BE2C (cell line): ENCODE measurements around the gene PEX5L.
A peak's percentile ranks its signal among the peaks of the same experiment; 100 is the strongest.

Experiments
- DNase-seq: peaks from one replicate; pipeline ENCODE4 v3.0.0-alpha.2; 2020
- H3K27me3 ChIP-seq: fragments of 250-450 bp; sonication (Bioruptor Pico); 2 replicates; pipeline ENCODE4 v1.5.1; 2020; ENCODE audit warnings: mild to moderate bottlenecking
- H3K36me3 ChIP-seq: fragments of 250-450 bp; sonication (Bioruptor Pico); 2 replicates; pipeline ENCODE4 v1.5.1; 2020; ENCODE audit warnings: mild to moderate bottlenecking
- H3K4me1 ChIP-seq: fragments of 250-450 bp; sonication (Bioruptor Pico); 2 replicates; pipeline ENCODE4 v1.5.1; 2020
- H3K4me3 ChIP-seq: 2 replicates; pipeline ENCODE4 v1.5.1; 2011; ENCODE audit warnings: low read depth, low read length
- H3K9me3 ChIP-seq: fragments of 250-450 bp; sonication (Bioruptor Pico); 2 replicates; pipeline ENCODE4 v1.5.1; 2020
- CTCF ChIP-seq: IDR thresholded peaks from 2 replicates; pipeline ENCODE4 v1.5.1; 2012; ENCODE audit warnings: mild to moderate bottlenecking, low read depth, low read length

The PEX5L gene

GRCh38 chr3:179949869-179950268 lies 86.9 kb downstream of the PEX5L start:
- no peak for DNase-seq
- Histone ChIP-seq H3K36me3 (no peaks in the 10 kb centered on the region), H3K9me3 (no peaks in the 10 kb centered on the region), H3K4me1 (no peaks in the 10 kb centered on the region), H3K27me3 (no peaks in the 10 kb centered on the region), H3K4me3 (no peak overlapping the region)
- no peak for TF ChIP-seq CTCF

DNA sequence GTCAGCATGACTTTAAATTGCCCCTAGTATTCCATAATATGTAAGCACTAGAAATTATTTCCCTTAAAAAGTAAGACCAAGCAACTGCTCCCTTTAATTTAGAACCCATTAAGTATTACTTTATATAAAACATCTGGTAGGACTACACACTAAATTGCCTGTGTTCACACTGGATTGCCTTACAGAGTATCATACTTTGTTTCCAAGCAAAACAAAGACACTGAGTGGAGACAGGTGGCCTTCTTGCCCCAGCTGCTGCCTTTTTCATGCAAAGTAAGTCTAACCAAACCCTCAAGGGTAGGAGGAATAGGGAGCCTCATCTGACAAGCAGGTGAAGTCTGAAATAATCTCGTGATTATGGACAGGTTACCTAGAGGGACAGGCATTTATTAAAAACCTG lies 87.3 kb downstream of the PEX5L start:
- Histone ChIP-seq H3K27me3 (no peaks in the 10 kb centered on the region), H3K36me3 (no peaks in the 10 kb centered on the region), H3K9me3 (no peaks in the 10 kb centered on the region), H3K4me1 (no peaks in the 10 kb centered on the region), H3K4me3 (no peak overlapping the region)
- no peak for TF ChIP-seq CTCF
- no peak for DNase-seq

GRCh38 chr3:179948740-179949139 lies 88.0 kb downstream of the PEX5L start:
- no peak for TF ChIP-seq CTCF
- Histone ChIP-seq H3K36me3 (no peaks in the 10 kb centered on the region), H3K4me3 (no peak overlapping the region), H3K4me1 (no peaks in the 10 kb centered on the region), H3K9me3 (no peaks in the 10 kb centered on the region), H3K27me3 (no peaks in the 10 kb centered on the region)
- no peak for DNase-seq

DNA sequence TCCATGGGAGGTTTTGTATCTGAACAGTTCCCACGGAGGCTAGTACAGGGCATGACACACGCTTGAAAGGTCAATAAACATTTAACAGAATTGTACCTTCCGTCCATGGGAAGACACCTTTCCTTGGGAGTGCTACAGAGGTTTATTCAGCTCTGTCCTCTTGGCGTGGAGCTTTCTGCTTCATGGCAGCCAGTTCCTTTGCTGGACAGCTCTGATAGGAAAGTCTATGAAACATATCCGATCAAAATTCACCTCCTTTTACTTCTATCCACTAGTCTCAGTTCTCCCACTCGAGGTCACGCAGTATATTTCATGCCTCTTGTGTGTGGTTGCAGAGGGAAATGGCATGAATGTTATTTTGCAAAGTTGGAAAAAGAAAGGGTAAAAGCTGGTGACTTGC lies 91.2 kb downstream of the PEX5L start:
- no peak for TF ChIP-seq CTCF
- H3K27me3 ChIP-seq = no peaks in the 10 kb centered on the region

DNA sequence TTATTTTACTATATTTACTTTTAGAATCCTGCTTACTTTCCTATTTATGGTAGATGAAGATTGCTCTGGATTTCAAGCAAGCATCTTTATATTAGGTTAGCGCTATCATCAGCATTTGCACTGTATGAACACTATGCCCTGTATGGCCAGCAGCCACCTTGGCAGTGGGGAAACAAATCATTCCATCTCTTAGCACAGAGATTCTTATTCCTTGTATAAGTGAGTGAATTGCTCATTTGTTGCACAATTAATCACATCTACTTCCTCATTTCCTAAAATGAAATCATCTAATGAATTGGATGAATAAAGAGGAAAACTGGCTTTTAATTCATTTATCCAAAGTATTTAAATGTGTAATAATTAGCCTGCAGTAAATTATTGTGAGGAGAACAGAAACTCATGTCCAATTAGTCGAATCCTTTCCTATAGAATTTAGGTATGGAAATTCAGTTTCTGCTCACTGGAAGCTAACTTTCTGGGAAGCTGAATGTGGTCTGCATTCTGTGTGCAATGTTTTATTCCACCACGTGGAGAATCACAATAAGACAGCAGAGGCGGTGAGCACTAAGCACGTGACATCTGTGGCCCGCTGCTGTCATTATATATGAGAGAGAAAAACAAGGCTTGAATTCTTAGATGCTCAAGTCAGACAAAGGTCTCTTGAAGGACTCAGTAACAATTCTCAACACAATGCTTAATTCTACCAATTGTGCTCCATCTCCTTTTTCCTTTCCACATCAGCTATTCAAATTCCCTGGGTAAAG lies 93.4 kb downstream of the PEX5L start:
- no peaks in the 10 kb centered on the region for H3K36me3 ChIP-seq
- H3K9me3 ChIP-seq = no peaks in the 10 kb centered on the region
- peak; percentile 12; the same call in 1 of the 2 replicates for TF ChIP-seq CTCF
- DNase-seq = no peak
- no peaks in the 10 kb centered on the region for H3K27me3 ChIP-seq
- H3K4me3 ChIP-seq = no peak overlapping the region
- H3K4me1 ChIP-seq = no peaks in the 10 kb centered on the region; the same call in none of the 2 replicates

More for the DNA sequence above, 91.2 kb downstream of the PEX5L start:
- Histone ChIP-seq H3K4me1 (no peaks in the 10 kb centered on the region; the same call in 1 of the 2 replicates), H3K4me3 (no peak overlapping the region), H3K9me3 (no peaks in the 10 kb centered on the region), H3K36me3 (no peaks in the 10 kb centered on the region)
- no peak for DNase-seq

- no peaks in the 10 kb centered on the region for H3K9me3 ChIP-seq
- no peaks in the 10 kb centered on the region for H3K36me3 ChIP-seq
- no peaks in the 10 kb centered on the region for H3K27me3 ChIP-seq
- DNase-seq = no peak
- no peak for TF ChIP-seq CTCF
- no peaks in the 10 kb centered on the region; the same call in none of the 2 replicates for H3K4me1 ChIP-seq
- H3K4me3 ChIP-seq = no peak overlapping the region
Observed at GRCh38 chr3:179942553-179943075, 94.1 kb downstream of the PEX5L start.
